Stimulated activated CD8-positive, alpha-beta memory T cell treated with anti-CD3 and anti-CD28 coated beads, Interleukin-15, amount 100 ng/mL, for 48 hours (primary cell): Measurements from ENCODE around the gene TDRD12.

Source experiments
- DNase-seq, 2 donors: peaks; one replicate each; pipeline ENCODE4 v3.0.0-alpha.2; 2020; ENCODE audit warnings: low read depth in 2 of 2

Gene TDRD12

GRCh38 chr19:32719611-32720059, at the start of gene TDRD12:
TDRD12 (plus strand) TSS chr19:32719767; CDS start chr19:32720073, 306 bp downstream.
- no peak for DNase-seq

- no peak for DNase-seq
Measured at GRCh38 chr19:32671883-32672593, 47.5 kb upstream of the TDRD12 start.

- no peak for DNase-seq
Measured at GRCh38 chr19:32672841-32673240, 46.7 kb upstream of the TDRD12 start.

- no peak for DNase-seq
Measured at GRCh38 chr19:32673573-32673972, 46.0 kb upstream of the TDRD12 start.

- no peak for DNase-seq
Measured at GRCh38 chr19:32674153-32674930, 45.2 kb upstream of the TDRD12 start.

GRCh38 chr19:32674931-32675719, 44.4 kb upstream of the TDRD12 start, which contains the start of gene ANKRD27:
ANKRD27 (minus strand) TSS chr19:32675180; CDS start chr19:32659015, 16,165 bp downstream.
- DNase-seq = peak; percentile 95 to 98

GRCh38 chr19:32675720-32676185, 43.8 kb upstream of the TDRD12 start, which contains the start of gene RGS9BP:
RGS9BP (plus strand) TSS chr19:32675848; CDS start chr19:32676264, 416 bp downstream.
- peak in 1 of 2 donors; percentile 57 for DNase-seq

- DNase-seq = no peak
Measured at GRCh38 chr19:32676186-32676894, 43.2 kb upstream of the TDRD12 start.

- no peak for DNase-seq
Measured at GRCh38 chr19:32676895-32677359, 42.6 kb upstream of the TDRD12 start.

GRCh38 chr19:32677657-32678056, 41.9 kb upstream of the TDRD12 start:
- DNase-seq = no peak

GRCh38 chr19:32680986-32681385, 38.6 kb upstream of the TDRD12 start:
- no peak for DNase-seq

- DNase-seq = no peak
Measured at GRCh38 chr19:32682317-32682716, 37.2 kb upstream of the TDRD12 start.

- no peak for DNase-seq
Measured at GRCh38 chr19:32686847-32687475, 32.6 kb upstream of the TDRD12 start.

- DNase-seq = no peak
Measured at GRCh38 chr19:32687681-32688080, 31.9 kb upstream of the TDRD12 start.

GRCh38 chr19:32688311-32688710, 31.3 kb upstream of the TDRD12 start:
- DNase-seq = no peak

- DNase-seq = peak; percentile 75 to 81
Measured at GRCh38 chr19:32691291-32691951, 28.1 kb upstream of the TDRD12 start, which contains the start of gene NUDT19. NUDT19 (plus strand) TSS chr19:32691821; CDS start chr19:32691961, 140 bp downstream.

GRCh38 chr19:32691952-32692726, 27.4 kb upstream of the TDRD12 start:
- peak in 1 of 2 donors; percentile 44 for DNase-seq

GRCh38 chr19:32692727-32693061, 26.9 kb upstream of the TDRD12 start:
- no peak for DNase-seq
